H1 (cell line): ENCODE results near the gene MPND. TPM values are rescaled to one million over a fixed set of nuclear protein-coding genes. Genes with fewer than 3 reads are reported as not detected.

ENCODE experiments used
- CHD1 ChIP-seq: IDR thresholded peaks from 2 replicates; pipeline ENCODE4 v1.6.1; 2012; ENCODE audit warnings: low read depth, low read length, improper control_type of control experiment
- CREB1 ChIP-seq: IDR thresholded peaks from 2 replicates; pipeline ENCODE4 v1.6.1; 2012; ENCODE audit warnings: inconsistent platforms
- EGR1 ChIP-seq: IDR thresholded peaks from 2 replicates; pipeline ENCODE4 v1.6.1; 2011; ENCODE audit warnings: low read depth, low read length, borderline replicate concordance
- JUN ChIP-seq: IDR thresholded peaks from 2 replicates; pipeline ENCODE4 v1.6.1; 2011; ENCODE audit warnings: low read depth, mild to moderate bottlenecking, improper control_type of control experiment, low read length
- JUND ChIP-seq: IDR thresholded peaks from 2 replicates; pipeline ENCODE4 v1.6.1; 2011; ENCODE audit warnings: mild to moderate bottlenecking, improper control_type of control experiment, low read length
- RFX5 ChIP-seq: IDR thresholded peaks from 2 replicates; pipeline ENCODE4 v1.6.1; 2011; ENCODE audit warnings: low read depth, low read length, improper control_type of control experiment, borderline replicate concordance
- polyA plus RNA-seq, 7 experiments: library from polyadenylated mRNA; depleted of rRNA in 3 of 7; stranded (reverse) in 5 of 7; unstranded in 2 of 7; fragments of >200 nt in 5 of 7; fragments of 200-250 nt in 2 of 7; gene quantifications; 1 replicate in 5 of 7; 2 replicates in 1 of 7; 4 replicates in 1 of 7; pipeline versions ENCODE4 v1.2.1 to v1.2.3, GENCODE V29; 2011 to 2013; ENCODE audit warnings: missing spikeins in 2 of 7, mixed read lengths in 2 of 7
- total RNA-seq: library from RNA; stranded (reverse); fragmentation: NEBNext Ultra II Directional; extraction: Animal tissue kit (Norgen Biotek cat#: 25700); gene quantifications from 2 replicates; pipeline ENCODE4 v1.2.1, GENCODE V29; 2021
- TF ChIP-seq, protein P1 (sequence below), 3 experiments: IDR thresholded peaks; 1 replicate in 2 of 3; 2 replicates in 1 of 3; pipeline versions ENCODE4 v1.5.1 to v1.6.1; 2011; ENCODE audit warnings: low read length in 3 of 3, mild to moderate bottlenecking in 3 of 3, inconsistent platforms in 2 of 3, low read depth in 1 of 3, moderate library complexity in 1 of 3; ENCODE audit not compliant: insufficient read depth in 1 of 3; ENCODE audit errors: control extremely low read depth in 1 of 3

Gene MPND
- total and polyA plus RNA-seq, 2 of the 8 experiments (the other 6 are each of a cell fraction or from before 2014, with no cell fraction given): 22.9 to 27.7 TPM

DNA sequence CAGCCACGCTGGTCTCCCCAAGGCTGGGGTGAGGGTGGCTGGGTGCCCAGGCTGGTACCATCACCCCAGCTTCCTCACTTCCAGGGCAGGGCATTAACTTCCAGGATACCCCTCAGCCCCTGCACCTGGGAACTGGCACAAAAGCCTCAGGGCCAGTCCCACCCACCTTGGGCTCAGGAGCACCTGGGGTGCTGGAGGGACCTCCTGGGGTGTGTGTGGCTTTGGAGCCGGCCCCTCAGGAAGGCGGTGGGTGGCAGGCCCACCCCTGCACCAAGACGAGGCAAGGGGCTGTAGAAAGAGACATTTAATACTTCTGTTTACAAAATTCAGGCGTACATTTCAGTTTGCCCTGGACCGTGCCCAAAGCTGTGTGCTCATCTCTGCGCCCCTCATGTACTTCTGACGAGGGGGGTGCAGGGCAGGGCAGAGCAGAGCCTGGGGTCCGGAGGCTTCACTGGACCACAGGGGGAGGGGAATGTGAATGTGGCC, 16.8 kb downstream of the MPND start (continued):
- TF ChIP-seq RFX5 (no peak), CHD1 (no peak), EGR1 (no peak), JUN (no peak), CREB1 (no peak), JUND (no peak)
- TF ChIP-seq, protein P1, sequence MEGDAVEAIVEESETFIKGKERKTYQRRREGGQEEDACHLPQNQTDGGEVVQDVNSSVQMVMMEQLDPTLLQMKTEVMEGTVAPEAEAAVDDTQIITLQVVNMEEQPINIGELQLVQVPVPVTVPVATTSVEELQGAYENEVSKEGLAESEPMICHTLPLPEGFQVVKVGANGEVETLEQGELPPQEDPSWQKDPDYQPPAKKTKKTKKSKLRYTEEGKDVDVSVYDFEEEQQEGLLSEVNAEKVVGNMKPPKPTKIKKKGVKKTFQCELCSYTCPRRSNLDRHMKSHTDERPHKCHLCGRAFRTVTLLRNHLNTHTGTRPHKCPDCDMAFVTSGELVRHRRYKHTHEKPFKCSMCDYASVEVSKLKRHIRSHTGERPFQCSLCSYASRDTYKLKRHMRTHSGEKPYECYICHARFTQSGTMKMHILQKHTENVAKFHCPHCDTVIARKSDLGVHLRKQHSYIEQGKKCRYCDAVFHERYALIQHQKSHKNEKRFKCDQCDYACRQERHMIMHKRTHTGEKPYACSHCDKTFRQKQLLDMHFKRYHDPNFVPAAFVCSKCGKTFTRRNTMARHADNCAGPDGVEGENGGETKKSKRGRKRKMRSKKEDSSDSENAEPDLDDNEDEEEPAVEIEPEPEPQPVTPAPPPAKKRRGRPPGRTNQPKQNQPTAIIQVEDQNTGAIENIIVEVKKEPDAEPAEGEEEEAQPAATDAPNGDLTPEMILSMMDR (IDR thresholded peaks at IDR 0.05; ENCODE audit: control extremely low read depth in 1 of 3, insufficient read depth in 1 of 3, low read depth in 1 of 3, low read length in 3 of 3): no peak
